AG04450 (cell line): ENCODE measurements around the gene ATP1A4. TPM values are rescaled to one million over a fixed set of nuclear protein-coding genes. Genes with fewer than 3 reads are reported as not detected.

Experiments used
- CTCF ChIA-PET: fragments of 300-600, 350-600 bp; formaldehyde crosslinking; extraction: SDS; loops from one replicate; lab custom pipeline; 2022; ENCODE audit warnings: antibody characterized with exemption, inconsistent platforms; lab: Charles Lee
- POLR2A ChIA-PET: fragments of 350-600 bp; formaldehyde crosslinking; extraction: SDS; loops from one replicate; lab custom pipeline; 2021; ENCODE audit warnings: antibody characterized with exemption, inconsistent platforms; lab: Yijun Ruan, JAX
- DNase-seq: peaks from one replicate; pipeline ENCODE4 v3.0.0-alpha.2; 2011; ENCODE audit warnings: low read depth, low spot score
- H3K27ac ChIP-seq: one replicate; pipeline ENCODE4 v1.5.1; 2012; ENCODE audit warnings: low read depth, low read length, control low read depth
- H3K27me3 ChIP-seq: one replicate; pipeline ENCODE4 v1.6.0; 2012; ENCODE audit warnings: low read length; ENCODE audit not compliant: control insufficient read depth, insufficient read depth
- H3K4me3 ChIP-seq: 2 replicates; pipeline ENCODE4 v1.5.1; 2011; ENCODE audit warnings: mild to moderate bottlenecking, low read depth, low read length, control low read depth
- H3K9me3 ChIP-seq: 2 replicates; pipeline ENCODE4 v1.5.1; 2012; ENCODE audit warnings: low read length; ENCODE audit not compliant: control insufficient read depth, insufficient read depth
- polyA plus RNA-seq: library from polyadenylated mRNA; depleted of rRNA; stranded (reverse); fragments of >200 nt; gene quantifications from 2 replicates; pipeline ENCODE4 v1.2.3, GENCODE V29; 2011
- TF ChIP-seq, protein P1 (sequence below): IDR thresholded peaks from 2 replicates; pipeline ENCODE4 v1.5.1; 2011; ENCODE audit warnings: low read depth, low read length, control low read depth, inconsistent platforms

Gene ATP1A4
- polyA plus RNA-seq, 1 experiment: not detected

DNA sequence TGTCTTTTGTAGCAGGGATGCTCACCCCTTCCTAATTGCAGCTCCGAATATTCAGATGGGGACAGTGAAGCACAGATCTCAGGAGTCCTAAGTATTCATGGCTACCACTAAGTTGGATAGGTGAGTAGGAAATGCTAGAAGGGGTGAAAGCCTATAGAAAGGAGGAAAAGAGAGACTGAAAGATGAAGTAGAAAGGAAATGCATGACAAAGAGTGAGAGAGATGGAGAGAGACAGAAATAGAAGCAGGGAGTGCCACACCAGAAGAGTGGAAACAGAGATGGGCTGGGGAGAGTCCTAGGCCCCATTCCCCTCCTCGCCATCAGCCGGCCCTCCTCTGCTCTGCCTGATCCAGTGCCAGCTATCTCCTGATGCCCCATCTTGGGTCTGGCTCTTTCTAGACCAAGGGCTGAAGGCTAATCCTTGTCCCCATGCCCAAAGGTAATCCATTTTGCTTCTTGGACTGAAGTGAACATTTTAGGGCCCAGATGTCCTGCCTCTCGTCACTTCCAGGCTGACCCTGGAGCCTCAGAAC is 55.8 kb downstream of the ATP1A4 start:
- DNase-seq: no peak
- H3K27me3 ChIP-seq: no peaks in the 10 kb centered on the region
- H3K27ac ChIP-seq: peak overlapping the region; percentile 75
- H3K4me3 ChIP-seq: peak overlapping the region; percentile 95
- ChIA-PET POLR2A (interaction anchor here (0.8 to 1.0 kb wide), 2 partner anchors 12 to 55 kb away, joined by 3 read pairs; partner anchors contain the start of gene DCAF8), CTCF (interaction anchor here (0.6 to 9.2 kb wide), 5 partner anchors 12 to 45 kb away, joined by 3 to 130 read pairs (median 11); no protein-coding TSS in a partner anchor)
- TF ChIP-seq, protein P1, sequence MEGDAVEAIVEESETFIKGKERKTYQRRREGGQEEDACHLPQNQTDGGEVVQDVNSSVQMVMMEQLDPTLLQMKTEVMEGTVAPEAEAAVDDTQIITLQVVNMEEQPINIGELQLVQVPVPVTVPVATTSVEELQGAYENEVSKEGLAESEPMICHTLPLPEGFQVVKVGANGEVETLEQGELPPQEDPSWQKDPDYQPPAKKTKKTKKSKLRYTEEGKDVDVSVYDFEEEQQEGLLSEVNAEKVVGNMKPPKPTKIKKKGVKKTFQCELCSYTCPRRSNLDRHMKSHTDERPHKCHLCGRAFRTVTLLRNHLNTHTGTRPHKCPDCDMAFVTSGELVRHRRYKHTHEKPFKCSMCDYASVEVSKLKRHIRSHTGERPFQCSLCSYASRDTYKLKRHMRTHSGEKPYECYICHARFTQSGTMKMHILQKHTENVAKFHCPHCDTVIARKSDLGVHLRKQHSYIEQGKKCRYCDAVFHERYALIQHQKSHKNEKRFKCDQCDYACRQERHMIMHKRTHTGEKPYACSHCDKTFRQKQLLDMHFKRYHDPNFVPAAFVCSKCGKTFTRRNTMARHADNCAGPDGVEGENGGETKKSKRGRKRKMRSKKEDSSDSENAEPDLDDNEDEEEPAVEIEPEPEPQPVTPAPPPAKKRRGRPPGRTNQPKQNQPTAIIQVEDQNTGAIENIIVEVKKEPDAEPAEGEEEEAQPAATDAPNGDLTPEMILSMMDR: no peak
- H3K9me3 ChIP-seq: peaks cover 2% of the 10 kb centered on the region; the same call in 1 of the 2 replicates

DNA sequence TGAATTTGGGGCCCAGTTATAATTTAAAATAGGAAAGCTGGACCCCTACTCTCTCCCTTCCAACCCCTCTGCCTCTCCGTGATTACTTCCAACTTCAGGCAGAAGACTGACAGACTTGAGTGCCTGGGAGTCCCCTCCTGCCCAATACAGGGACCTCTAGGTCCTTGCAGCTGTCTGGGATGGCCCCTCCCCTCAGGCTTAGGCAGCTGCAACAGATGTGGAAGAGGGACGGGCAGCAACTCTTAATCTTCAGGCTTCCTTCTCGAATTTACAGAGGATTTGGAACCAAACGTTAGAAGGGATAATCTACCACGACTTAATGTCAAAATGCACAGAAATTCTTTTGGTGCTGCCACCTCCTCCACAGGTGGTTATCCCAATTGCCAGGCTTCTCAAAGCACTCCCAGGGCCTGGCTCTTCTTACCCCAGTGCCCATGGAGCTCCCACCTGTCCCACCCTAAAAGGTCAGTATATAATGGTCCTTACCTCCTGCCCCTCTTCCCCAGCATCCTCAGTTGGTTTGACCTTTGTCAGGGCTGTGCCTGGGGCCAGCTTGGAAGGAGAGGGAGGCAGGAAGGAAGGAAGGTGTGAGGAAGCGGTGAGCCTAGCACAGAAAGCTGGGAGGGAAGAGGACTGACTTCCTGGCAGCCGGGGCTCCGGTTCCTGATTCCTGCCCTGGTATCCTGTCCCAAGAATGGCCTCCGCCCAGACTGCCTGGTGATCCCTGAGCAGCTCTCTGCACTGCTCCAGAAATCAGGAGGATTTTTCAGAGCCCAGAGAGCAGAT is 56.6 kb downstream of the ATP1A4 start:
- Histone ChIP-seq H3K27me3 (no peaks in the 10 kb centered on the region), H3K27ac (peak overlapping the region; percentile 31), H3K9me3 (peaks cover 2% of the 10 kb centered on the region; the same call in 1 of the 2 replicates), H3K4me3 (no peak overlapping the region; the same call in 1 of the 2 replicates)
- TF ChIP-seq, protein P1: no peak
- DNase-seq: no peak
- ChIA-PET POLR2A (interaction anchor here (0.9 kb wide), 1 partner anchor 11 kb away, joined by 3 read pairs; no protein-coding TSS in a partner anchor), CTCF (interaction anchor here (2.1 to 9.2 kb wide), 3 partner anchors 11 to 44 kb away, joined by 11 to 130 read pairs (median 22); no protein-coding TSS in a partner anchor)

DNA sequence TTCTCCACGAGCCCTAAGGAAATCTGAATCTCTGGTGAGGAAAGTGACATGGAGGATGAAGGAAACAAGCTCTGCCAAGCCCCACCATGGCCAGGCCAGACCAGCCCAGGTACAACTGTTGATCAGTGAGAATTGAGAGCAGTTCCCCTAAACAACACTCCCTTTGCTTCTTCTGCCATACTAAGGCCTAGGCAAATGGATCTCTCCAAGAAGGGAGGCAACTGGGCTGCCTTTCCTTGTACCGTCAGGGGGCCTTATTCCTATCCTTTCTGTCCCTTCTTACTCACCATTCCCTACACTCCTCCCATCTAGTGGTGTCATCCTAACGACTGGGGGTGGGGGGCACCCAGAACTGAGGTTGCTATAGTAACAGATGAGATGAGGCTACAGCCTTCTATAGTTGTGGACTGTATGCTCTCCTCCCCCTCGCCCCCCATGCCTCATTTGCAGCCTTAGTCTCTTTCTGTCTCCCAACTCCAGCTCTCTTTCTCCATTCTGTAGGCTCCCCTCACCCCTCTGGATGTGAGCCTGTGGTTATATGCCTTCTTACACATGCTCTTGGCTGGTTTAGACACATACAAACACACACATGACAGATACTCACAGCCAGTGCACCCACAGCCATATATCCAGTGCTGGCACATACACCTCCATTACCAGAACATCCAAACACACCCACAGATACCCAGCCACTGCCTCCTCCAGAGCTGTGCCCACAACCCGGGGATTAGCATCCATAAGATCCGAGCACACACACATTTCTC is 57.3 kb downstream of the ATP1A4 start:
- Histone ChIP-seq H3K27ac (peak overlapping the region; percentile 31), H3K4me3 (peak overlapping the region; percentile 11), H3K27me3 (no peaks in the 10 kb centered on the region), H3K9me3 (peaks cover 2% of the 10 kb centered on the region; the same call in 1 of the 2 replicates)
- ChIA-PET POLR2A (interaction anchor here (0.9 to 1.1 kb wide), 2 partner anchors 10 kb away, joined by 3 to 4 read pairs; no protein-coding TSS in a partner anchor), CTCF (interaction anchor here (2.1 to 9.2 kb wide), 3 partner anchors 11 to 43 kb away, joined by 11 to 130 read pairs (median 22); no protein-coding TSS in a partner anchor)
- no peak for DNase-seq
- TF ChIP-seq, protein P1: no peak

DNA sequence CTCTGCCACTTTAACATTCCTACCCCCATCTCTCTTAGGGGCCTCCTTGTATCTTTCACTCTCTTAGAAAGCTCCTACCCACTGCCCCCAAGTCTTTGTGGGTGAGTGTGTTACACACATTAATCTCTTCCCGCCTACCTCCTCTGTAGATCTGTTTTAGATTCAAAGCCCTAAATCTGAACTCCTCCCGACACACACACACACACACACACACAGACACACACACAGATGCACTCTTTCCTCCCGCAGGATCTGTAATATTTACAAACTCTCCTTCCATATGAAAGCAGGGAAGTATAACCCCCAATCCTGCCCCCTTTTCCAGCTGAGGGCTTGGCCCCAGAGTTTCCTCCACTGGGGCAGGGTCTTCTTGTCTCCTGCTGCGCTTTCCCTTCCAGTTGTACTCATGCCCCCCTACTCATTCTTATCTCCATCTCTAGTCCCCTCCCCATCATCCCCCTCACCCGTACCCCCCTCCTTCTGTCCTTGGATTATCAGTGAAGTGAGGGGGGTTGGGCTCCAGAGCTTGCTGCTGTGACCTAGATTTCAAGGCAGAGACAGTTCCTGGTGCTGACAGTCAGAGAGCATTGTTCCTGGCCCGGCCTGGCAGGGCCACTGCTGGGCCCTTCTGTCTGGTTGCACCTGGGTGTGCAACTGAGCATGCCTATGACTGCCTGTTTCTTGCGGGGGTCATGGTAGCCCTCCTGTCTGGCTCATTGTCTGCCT is 58.1 kb downstream of the ATP1A4 start:
- Histone ChIP-seq H3K27ac (peak overlapping the region; percentile 21), H3K27me3 (no peaks in the 10 kb centered on the region), H3K4me3 (peak overlapping the region; percentile 11; the same call in 1 of the 2 replicates), H3K9me3 (peaks cover 2% of the 10 kb centered on the region; the same call in 1 of the 2 replicates)
- TF ChIP-seq, protein P1: no peak
- ChIA-PET CTCF (interaction anchor here (2.4 to 9.2 kb wide), 3 partner anchors 10 to 17 kb away, joined by 18 to 130 read pairs (median 22); no protein-coding TSS in a partner anchor), POLR2A (interaction anchor here (1.1 kb wide), 1 partner anchor 9 kb away, joined by 4 read pairs; no protein-coding TSS in a partner anchor)
- no peak for DNase-seq
